DND-41 (cell line): ENCODE results near the gene FMN2.
"Not testable (repeated sequence)": the region's sequence is repeated elsewhere in the genome, so short reads cannot be mapped to it uniquely, and the experiment has no call there.

Experiments
- ATAC-seq: fragments of 200-7000 bp; cut with Tn5 transposase; 3 replicates; pipeline ENCODE4 v1.9.1; 2021; ENCODE audit warnings: low read depth; ENCODE audit not compliant: insufficient read depth
- DNase-seq: peaks from one replicate; pipeline ENCODE4 v3.0.0-alpha.2; 2020
- H2AFZ ChIP-seq: 2 replicates; pipeline ENCODE4 v1.6.0; 2012; ENCODE audit warnings: low read depth, low read length
- H3K27ac ChIP-seq: 2 replicates; pipeline ENCODE4 v1.5.1; 2012; ENCODE audit warnings: low read length, inconsistent platforms
- H3K27me3 ChIP-seq: fragments of 200-600 bp; sonication (generic); 2 replicates; pipeline ENCODE4 v1.6.0; 2012; ENCODE audit warnings: low read length, mild to moderate bottlenecking, inconsistent platforms; ENCODE audit not compliant: insufficient read depth, poor library complexity
- H3K36me3 ChIP-seq: 2 replicates; pipeline ENCODE4 v1.5.1; 2012; ENCODE audit warnings: low read length, inconsistent platforms; ENCODE audit not compliant: insufficient read depth
- H3K4me1 ChIP-seq: 2 replicates; pipeline ENCODE4 v1.5.1; 2012; ENCODE audit warnings: mild to moderate bottlenecking, low read length; ENCODE audit not compliant: insufficient read depth
- H3K4me2 ChIP-seq: 2 replicates; pipeline ENCODE4 v1.6.0; 2012; ENCODE audit warnings: mild to moderate bottlenecking, moderate library complexity, low read length, inconsistent platforms; ENCODE audit not compliant: insufficient read depth
- H3K4me3 ChIP-seq, 2 experiments: fragments of 200-600 bp in 1 of 2; shearing (Covaris generic) in 1 of 2; 2 replicates each; pipeline ENCODE4 v1.5.1; 2012 to 2016; ENCODE audit warnings: inconsistent platforms in 2 of 2, low read length in 2 of 2, mild to moderate bottlenecking in 2 of 2, low read depth in 1 of 2, moderate library complexity in 1 of 2
- H3K79me2 ChIP-seq: 2 replicates; pipeline ENCODE4 v1.6.0; 2012; ENCODE audit warnings: low read length, inconsistent platforms; ENCODE audit not compliant: insufficient read depth
- H3K9ac ChIP-seq: 2 replicates; pipeline ENCODE4 v1.6.0; 2012; ENCODE audit warnings: low read depth, mild to moderate bottlenecking, inconsistent platforms, low read length, moderate library complexity
- H3K9me3 ChIP-seq: 2 replicates; pipeline ENCODE4 v1.5.1; 2012; ENCODE audit warnings: low read length, moderate library complexity, mild to moderate bottlenecking, inconsistent platforms; ENCODE audit not compliant: insufficient read depth, severe bottlenecking
- H4K20me1 ChIP-seq: 2 replicates; pipeline ENCODE4 v1.6.0; 2012; ENCODE audit warnings: low read length; ENCODE audit not compliant: insufficient read depth
- CTCF ChIP-seq: IDR thresholded peaks from 2 replicates; pipeline ENCODE4 v1.5.1; 2012; ENCODE audit warnings: borderline replicate concordance, low read length, moderate library complexity, mild to moderate bottlenecking; ENCODE audit not compliant: poor library complexity, severe bottlenecking; ENCODE audit errors: extremely low read depth
- EZH2 ChIP-seq: IDR thresholded peaks from 3 replicates; pipeline ENCODE4 v1.6.1; 2012; ENCODE audit warnings: borderline replicate concordance, low read depth, mild to moderate bottlenecking, moderate library complexity, low read length, inconsistent platforms; ENCODE audit not compliant: severe bottlenecking

FMN2 gene

GRCh38 chr1:240414237-240414636 is 322.6 kb downstream of the FMN2 start:
- Histone ChIP-seq H3K27me3 (no peaks in the 10 kb centered on the region), H3K4me1 (no peaks in the 10 kb centered on the region), H3K36me3 (no peaks in the 10 kb centered on the region), H3K79me2 (no peaks in the 10 kb centered on the region), H3K4me3 (no peak overlapping the region), H3K27ac (no peak overlapping the region), H3K9ac (no peak overlapping the region), H2AFZ (no peak overlapping the region), H3K9me3 (no peaks in the 10 kb centered on the region), H3K4me2 (no peak overlapping the region), H4K20me1 (no peaks in the 10 kb centered on the region)
- ATAC-seq (no peak), DNase-seq (no peak)
- TF ChIP-seq EZH2 (no peak), CTCF (no peak)

GRCh38 chr1:240415011-240415410 is 323.3 kb downstream of the FMN2 start:
- not testable (repeated sequence) for ATAC-seq, H3K27me3 ChIP-seq

GRCh38 chr1:240415532-240415931 is 323.8 kb downstream of the FMN2 start:
- H4K20me1 ChIP-seq = no peaks in the 10 kb centered on the region
- H3K27me3 ChIP-seq = no peaks in the 10 kb centered on the region
- no peak overlapping the region for H3K4me2 ChIP-seq
- DNase-seq (no peak), ATAC-seq (no peak)
- no peaks in the 10 kb centered on the region for H3K79me2 ChIP-seq
- no peak overlapping the region for H2AFZ ChIP-seq
- no peaks in the 10 kb centered on the region for H3K36me3 ChIP-seq
- H3K9ac ChIP-seq = no peak overlapping the region
- H3K9me3 ChIP-seq = no peaks in the 10 kb centered on the region
- H3K4me3 ChIP-seq = no peak overlapping the region
- TF ChIP-seq CTCF (no peak), EZH2 (no peak)
- H3K4me1 ChIP-seq = no peaks in the 10 kb centered on the region
- H3K27ac ChIP-seq = no peak overlapping the region

More at GRCh38 chr1:240415011-240415410, 323.3 kb downstream of the FMN2 start:
- not testable (repeated sequence) for H3K9ac ChIP-seq, H2AFZ ChIP-seq, H3K27ac ChIP-seq, DNase-seq, H3K9me3 ChIP-seq, H3K4me1 ChIP-seq, H3K36me3 ChIP-seq, H3K4me3 ChIP-seq, H3K79me2 ChIP-seq, H3K4me2 ChIP-seq, H4K20me1 ChIP-seq

- H4K20me1 ChIP-seq = no peaks in the 10 kb centered on the region
- no peaks in the 10 kb centered on the region for H3K4me1 ChIP-seq
- H3K27ac ChIP-seq = no peak overlapping the region
- H3K9me3 ChIP-seq = no peaks in the 10 kb centered on the region
- no peaks in the 10 kb centered on the region for H3K36me3 ChIP-seq
- H3K9ac ChIP-seq = no peak overlapping the region
- no peak for DNase-seq
- TF ChIP-seq CTCF (no peak), EZH2 (no peak)
- no peak overlapping the region for H3K4me3 ChIP-seq
- ATAC-seq = no peak
- H3K27me3 ChIP-seq = no peaks in the 10 kb centered on the region
- no peak overlapping the region for H2AFZ ChIP-seq
- no peaks in the 10 kb centered on the region for H3K79me2 ChIP-seq
- H3K4me2 ChIP-seq = no peak overlapping the region
Measured at GRCh38 chr1:240417317-240417716, 325.6 kb downstream of the FMN2 start.
